SH-SY5Y (cell line): ENCODE measurements around the gene DOCK8.

ENCODE experiments used
- GATA2 ChIP-seq: IDR thresholded peaks from 2 replicates; pipeline ENCODE4 v1.6.1; 2011; ENCODE audit warnings: mild to moderate bottlenecking, low read depth, low read length
- GATA3 ChIP-seq: IDR thresholded peaks from 2 replicates; pipeline ENCODE4 v1.6.1; 2011; ENCODE audit warnings: low read depth, mild to moderate bottlenecking, low read length, moderate library complexity

GRCh38 chr9:370086-370485 is 155.4 kb downstream of the DOCK8 start:
- no peak for TF ChIP-seq GATA2
- TF ChIP-seq GATA3, result no peak
